SK-N-SH treated with all-trans-retinoic acid at 6 μM for 48 hours (cell line): ENCODE measurements around the gene TMEM9.

Source experiments
- ARNTL ChIP-seq: fragments of 450-650 bp; formaldehyde crosslinking; IDR thresholded peaks from 2 replicates; pipeline ENCODE4 v1.5.0; 2020; ENCODE audit warnings: low read depth, mild to moderate bottlenecking, moderate library complexity, borderline replicate concordance
- BACH2 ChIP-seq: fragments of 250-450 bp; sonication (Bioruptor Pico); IDR thresholded peaks from 2 replicates; pipeline ENCODE4 v1.9.0; 2021; ENCODE audit warnings: mild to moderate bottlenecking, borderline replicate concordance
- CSDC2 ChIP-seq: fragments of 250-450 bp; sonication (Bioruptor Pico); IDR thresholded peaks from 2 replicates; pipeline ENCODE4 v1.5.0; 2020; ENCODE audit warnings: mild to moderate bottlenecking, moderate library complexity
- ISL1 ChIP-seq: fragments of 250-450 bp; sonication (Bioruptor Pico); IDR thresholded peaks from 2 replicates; pipeline ENCODE4 v2.1.2; 2022; ENCODE audit warnings: mild to moderate bottlenecking, moderate library complexity
- TOX ChIP-seq: fragments of 250-450 bp; sonication (Bioruptor Pico); IDR thresholded peaks from 2 replicates; pipeline ENCODE4 v1.8.0; 2021; ENCODE audit warnings: mild to moderate bottlenecking, moderate library complexity, borderline replicate concordance
- ZC3H10 ChIP-seq: fragments of 250-450 bp; sonication (Bioruptor Pico); IDR thresholded peaks from 2 replicates; pipeline ENCODE4 v1.5.1; 2021; ENCODE audit warnings: mild to moderate bottlenecking, moderate library complexity
- ZFP3 ChIP-seq: fragments of 250-450 bp; sonication (Bioruptor Pico); IDR thresholded peaks from 2 replicates; pipeline ENCODE4 v1.5.0; 2020; ENCODE audit warnings: mild to moderate bottlenecking, moderate library complexity
- ZFP30 ChIP-seq: fragments of 450-650 bp; formaldehyde crosslinking; IDR thresholded peaks from 2 replicates; pipeline ENCODE4 v1.5.0; 2022; ENCODE audit warnings: mild to moderate bottlenecking, moderate library complexity
- ZNF565 ChIP-seq: fragments of 450-650 bp; formaldehyde crosslinking; conservative IDR thresholded peaks from 2 replicates; pipeline ENCODE4 v1.5.0; 2020; ENCODE audit warnings: low read depth, mild to moderate bottlenecking, moderate library complexity
- ZNF70 ChIP-seq: fragments of 450-650 bp; formaldehyde crosslinking; IDR thresholded peaks from 2 replicates; pipeline ENCODE4 v1.5.0; 2020; ENCODE audit warnings: mild to moderate bottlenecking, moderate library complexity
- ZNF8 ChIP-seq: fragments of 450-650 bp; formaldehyde crosslinking; IDR thresholded peaks from 2 replicates; pipeline ENCODE4 v1.5.0; 2020; ENCODE audit warnings: mild to moderate bottlenecking, moderate library complexity
- TF ChIP-seq, protein P1 (sequence below): fragments of 250-450 bp; sonication (Bioruptor Pico); IDR thresholded peaks from 2 replicates; pipeline ENCODE4 v1.8.0; 2021; ENCODE audit warnings: low read depth, mild to moderate bottlenecking, moderate library complexity, borderline replicate concordance
- TF ChIP-seq, protein P2 (sequence below): fragments of 250-450 bp; sonication (Bioruptor Pico); IDR thresholded peaks from 2 replicates; pipeline ENCODE4 v1.8.0; 2020; ENCODE audit warnings: mild to moderate bottlenecking, moderate library complexity, borderline replicate concordance

DNA sequence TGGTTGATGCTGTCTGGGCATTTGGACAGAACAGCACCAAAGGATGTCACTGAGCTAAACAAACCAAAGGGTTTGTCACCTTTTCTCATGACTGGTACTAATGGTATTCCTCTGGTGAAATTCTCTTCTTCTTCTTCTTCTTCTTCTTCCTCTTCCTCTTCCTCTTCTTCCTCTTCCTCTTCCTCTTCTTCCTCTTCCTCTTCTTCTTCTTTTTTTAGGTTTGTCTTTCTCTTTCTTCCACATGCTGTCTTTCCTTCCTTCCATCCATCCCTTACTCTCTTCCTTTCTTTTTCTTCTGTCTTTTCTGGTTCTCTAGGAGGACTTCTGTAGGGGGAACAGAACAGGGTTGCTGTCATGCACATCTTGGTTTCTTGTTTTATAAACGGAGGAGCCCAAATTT, 27.0 kb upstream of the TMEM9 start:
- TF ChIP-seq, protein P1, sequence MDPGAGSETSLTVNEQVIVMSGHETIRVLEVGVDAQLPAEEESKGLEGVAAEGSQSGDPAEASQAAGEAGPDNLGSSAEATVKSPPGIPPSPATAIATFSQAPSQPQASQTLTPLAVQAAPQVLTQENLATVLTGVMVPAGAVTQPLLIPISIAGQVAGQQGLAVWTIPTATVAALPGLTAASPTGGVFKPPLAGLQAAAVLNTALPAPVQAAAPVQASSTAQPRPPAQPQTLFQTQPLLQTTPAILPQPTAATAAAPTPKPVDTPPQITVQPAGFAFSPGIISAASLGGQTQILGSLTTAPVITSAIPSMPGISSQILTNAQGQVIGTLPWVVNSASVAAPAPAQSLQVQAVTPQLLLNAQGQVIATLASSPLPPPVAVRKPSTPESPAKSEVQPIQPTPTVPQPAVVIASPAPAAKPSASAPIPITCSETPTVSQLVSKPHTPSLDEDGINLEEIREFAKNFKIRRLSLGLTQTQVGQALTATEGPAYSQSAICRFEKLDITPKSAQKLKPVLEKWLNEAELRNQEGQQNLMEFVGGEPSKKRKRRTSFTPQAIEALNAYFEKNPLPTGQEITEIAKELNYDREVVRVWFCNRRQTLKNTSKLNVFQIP (CRISPR knock-in tag), result no peak
- TF ChIP-seq CSDC2 (no peak), ZFP30 (no peak), ZFP3 (CRISPR knock-in tag) (no peak), ZC3H10 (CRISPR knock-in tag) (no peak), ISL1 (CRISPR knock-in tag) (no peak), BACH2 (CRISPR knock-in tag) (no peak), ZNF565 (CRISPR knock-in tag) (no peak), TOX (no peak), ZNF70 (CRISPR knock-in tag) (no peak), ZNF8 (CRISPR knock-in tag) (no peak), ARNTL (CRISPR knock-in tag) (no peak)
- TF ChIP-seq, protein P2, sequence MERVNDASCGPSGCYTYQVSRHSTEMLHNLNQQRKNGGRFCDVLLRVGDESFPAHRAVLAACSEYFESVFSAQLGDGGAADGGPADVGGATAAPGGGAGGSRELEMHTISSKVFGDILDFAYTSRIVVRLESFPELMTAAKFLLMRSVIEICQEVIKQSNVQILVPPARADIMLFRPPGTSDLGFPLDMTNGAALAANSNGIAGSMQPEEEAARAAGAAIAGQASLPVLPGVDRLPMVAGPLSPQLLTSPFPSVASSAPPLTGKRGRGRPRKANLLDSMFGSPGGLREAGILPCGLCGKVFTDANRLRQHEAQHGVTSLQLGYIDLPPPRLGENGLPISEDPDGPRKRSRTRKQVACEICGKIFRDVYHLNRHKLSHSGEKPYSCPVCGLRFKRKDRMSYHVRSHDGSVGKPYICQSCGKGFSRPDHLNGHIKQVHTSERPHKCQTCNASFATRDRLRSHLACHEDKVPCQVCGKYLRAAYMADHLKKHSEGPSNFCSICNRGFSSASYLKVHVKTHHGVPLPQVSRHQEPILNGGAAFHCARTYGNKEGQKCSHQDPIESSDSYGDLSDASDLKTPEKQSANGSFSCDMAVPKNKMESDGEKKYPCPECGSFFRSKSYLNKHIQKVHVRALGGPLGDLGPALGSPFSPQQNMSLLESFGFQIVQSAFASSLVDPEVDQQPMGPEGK (CRISPR knock-in tag), result no peak
